GM06990 (cell line): ENCODE results near the gene GPR15LG.
"Not testable (repeated sequence)": the region's sequence is repeated elsewhere in the genome, so short reads cannot be mapped to it uniquely, and the experiment has no call there.

ENCODE experiments used
- DNase-seq: peaks from one replicate; pipeline ENCODE4 v3.0.0-alpha.2; 2011; ENCODE audit not compliant: insufficient read length; ENCODE audit errors: extremely low read depth
- H3K27me3 ChIP-seq: replicated peaks from 2 replicates; pipeline ENCODE4 v1.6.0; 2011; ENCODE audit warnings: low read length; ENCODE audit not compliant: control insufficient read depth, insufficient read depth
- H3K36me3 ChIP-seq: 2 replicates; pipeline ENCODE4 v1.5.1; 2011; ENCODE audit warnings: low read length; ENCODE audit not compliant: control insufficient read depth, insufficient read depth
- H3K4me3 ChIP-seq: replicated peaks from 2 replicates; pipeline ENCODE4 v1.5.1; 2011; ENCODE audit warnings: low read depth, mild to moderate bottlenecking, control low read depth, low read length
- CTCF ChIP-seq: IDR thresholded peaks from 2 replicates; pipeline ENCODE4 v1.5.1; 2011; ENCODE audit warnings: low read length, control low read depth, mild to moderate bottlenecking, inconsistent platforms; ENCODE audit not compliant: insufficient read depth, poor library complexity, severe bottlenecking

Gene GPR15LG

GRCh38 chr10:84176351-84176750 is 2.8 kb downstream of the GPR15LG start:
- no peaks in the 10 kb centered on the region for H3K27me3 ChIP-seq
- no peak overlapping the region for H3K4me3 ChIP-seq
- no peaks in the 10 kb centered on the region for H3K36me3 ChIP-seq
- no peak for DNase-seq
- no peak for TF ChIP-seq CTCF

- no peak for DNase-seq
- no peaks in the 10 kb centered on the region for H3K27me3 ChIP-seq
- no peak for TF ChIP-seq CTCF
- H3K4me3 ChIP-seq = no peak overlapping the region
- H3K36me3 ChIP-seq = no peaks in the 10 kb centered on the region
Observed at GRCh38 chr10:84176836-84177474, 3.4 kb downstream of the GPR15LG start.

- H3K4me3 ChIP-seq = no peak overlapping the region
- peak; percentile 45 for DNase-seq
- no peak for TF ChIP-seq CTCF
- no peaks in the 10 kb centered on the region for H3K36me3 ChIP-seq
- H3K27me3 ChIP-seq = no peaks in the 10 kb centered on the region
Observed at GRCh38 chr10:84177541-84178141, 4.0 kb downstream of the GPR15LG start.

- no peak for TF ChIP-seq CTCF
- Histone ChIP-seq H3K27me3 (no peaks in the 10 kb centered on the region), H3K36me3 (no peaks in the 10 kb centered on the region), H3K4me3 (no peak overlapping the region)
- no peak for DNase-seq
Observed at GRCh38 chr10:84178160-84178609, 4.6 kb downstream of the GPR15LG start.

GRCh38 chr10:84179059-84179710 is 5.6 kb downstream of the GPR15LG start:
- Histone ChIP-seq H3K4me3 (no peak overlapping the region; the same call in 1 of the 2 replicates), H3K27me3 (no peaks in the 10 kb centered on the region), H3K36me3 (no peaks in the 10 kb centered on the region)
- no peak for TF ChIP-seq CTCF
- DNase-seq = peak; percentile 64

GRCh38 chr10:84180386-84180785 is 6.8 kb downstream of the GPR15LG start:
- not testable (repeated sequence) for H3K4me3 ChIP-seq, DNase-seq, H3K36me3 ChIP-seq, H3K27me3 ChIP-seq
